ENCODE data around the gene CBLN3.

Gene CBLN3

GRCh38 chr14:24438223-24439097 lies 9.0 kb upstream of the CBLN3 start:
- DNase-seq, result no peak

GRCh38 chr14:24437736-24438067 lies 8.2 kb upstream of the CBLN3 start:
- no peak for DNase-seq

- no peak for DNase-seq
These were observed 7.7 kb upstream of the CBLN3 start for GRCh38 chr14:24437020-24437735.

- DNase-seq, result peak; percentile 34
These were observed 7.0 kb upstream of the CBLN3 start for GRCh38 chr14:24436355-24437019.

- DNase-seq, result no peak
These were observed 6.5 kb upstream of the CBLN3 start for GRCh38 chr14:24435998-24436354.

- DNase-seq, result no peak
These were observed 5.8 kb upstream of the CBLN3 start for GRCh38 chr14:24435192-24435810.

- no peak for DNase-seq
These were observed 5.2 kb upstream of the CBLN3 start for GRCh38 chr14:24434676-24435075.

- DNase-seq, result no peak
These were observed 4.6 kb upstream of the CBLN3 start for GRCh38 chr14:24434036-24434435.

GRCh38 chr14:24432259-24433131 lies 3.0 kb upstream of the CBLN3 start:
- no peak for DNase-seq

- DNase-seq, result peak; percentile 84
These were observed 2.2 kb upstream of the CBLN3 start for GRCh38 chr14:24431569-24432258.

GRCh38 chr14:24430682-24431568 lies 1.5 kb upstream of the CBLN3 start:
- peak; percentile 40 for DNase-seq

- no peak for DNase-seq
These were observed 744 bp upstream of the CBLN3 start for GRCh38 chr14:24430143-24430681.

- no peak for DNase-seq
These were observed 657 bp downstream of the CBLN3 start for GRCh38 chr14:24428628-24429394.

- DNase-seq, result no peak
These were observed 1.6 kb downstream of the CBLN3 start for GRCh38 chr14:24427537-24428508.

GRCh38 chr14:24426912-24427536 lies 2.4 kb downstream of the CBLN3 start:
- no peak for DNase-seq

- no peak for DNase-seq
These were observed 3.1 kb downstream of the CBLN3 start for GRCh38 chr14:24426150-24426911.

GRCh38 chr14:24425704-24426103 lies 3.8 kb downstream of the CBLN3 start:
- no peak for DNase-seq

Measured in activated T-cell treated with anti-CD3 and anti-CD28 coated beads for 4 hours (primary cell).